ENCODE results near the gene GARNL3. TPM values are rescaled to one million over a fixed set of nuclear protein-coding genes. Genes with fewer than 3 reads are reported as not detected.

Gene GARNL3
- total and polyA plus RNA-seq, 2 donors (not counting 1 experiment from before 2014, with no cell fraction given), result 1.5 to 12.6 TPM

- CTCF ChIA-PET, result no interaction called here
- DNase-seq, result no peak
Measured at GRCh38 chr9:127384016-127384730, 119.6 kb downstream of the GARNL3 start.

More at GRCh38 chr9:127384016-127384730, 119.6 kb downstream of the GARNL3 start:
- H3K4me3 Mint-ChIP-seq, result no peak overlapping the region
- Histone ChIP-seq H3K9me3 (ENCODE audit: control extremely low read depth in 1 of 3, control insufficient read depth in 2 of 3, insufficient read depth in 1 of 3, low read length in 2 of 3) (no peaks in the 10 kb centered on the region), H3K4me1 (ENCODE audit: control insufficient read depth in 2 of 2, insufficient read depth in 2 of 2, low read length in 2 of 2) (peaks cover 0 to 2% of the 10 kb centered on the region in 2 donors), H3K4me2 (replicated peaks; ENCODE audit: low read depth, low read length, poor library complexity, severe bottlenecking) (no peak overlapping the region), H3K27ac (ENCODE audit: low read length in 2 of 2) (no peak overlapping the region), H3K27me3 (replicated peaks in 1 of 4; ENCODE audit: control extremely low read depth in 1 of 4, control insufficient read depth in 3 of 4, insufficient read depth in 4 of 4, low read length in 3 of 4) (peaks cover 0 to 27% (median 4%) of the 10 kb centered on the region in 4 experiments), H2AFZ (ENCODE audit: insufficient read depth, low read depth, low read length, poor library complexity, severe bottlenecking) (no peak overlapping the region), H3K9ac (ENCODE audit: low read length) (no peak overlapping the region), H3K36me3 (replicated peaks in 1 of 2; ENCODE audit: control extremely low read depth in 1 of 2, control insufficient read depth in 1 of 2, extremely low read depth in 1 of 2, insufficient read depth in 2 of 2, low read length in 1 of 2) (no peaks in the 10 kb centered on the region), H3K4me3 (ENCODE audit: control extremely low read depth in 1 of 5, extremely low read depth in 1 of 5, insufficient read depth in 1 of 5, low read depth in 2 of 5, low read length in 4 of 5) (no peak overlapping the region), H4K20me1 (ENCODE audit: control insufficient read depth, insufficient read depth, low read length, poor library complexity, severe bottlenecking) (no peaks in the 10 kb centered on the region), H3K79me2 (ENCODE audit: control insufficient read depth, insufficient read depth, low read length) (no peaks in the 10 kb centered on the region)
- POLR2A ChIA-PET, result no interaction called here
- no peak for ATAC-seq (ENCODE audit: low read depth)
- TF ChIP-seq EZH2 (IDR thresholded peaks at IDR 0.05; ENCODE audit: borderline replicate concordance, insufficient read depth, low read depth, low read length, poor library complexity, severe bottlenecking) (no peak), CTCF (IDR thresholded peaks at IDR 0.05) (no peak)
- intact Hi-C loops (cut with micrococcal nuclease), result no loop called here
- H3K27ac Mint-ChIP-seq, result no peak overlapping the region
- 93% methylated on average over 11 of the region's 11 CpGs for WGBS (ENCODE audit: insufficient coverage)
- no peaks in the 10 kb centered on the region for H3K9me3 Mint-ChIP-seq (ENCODE audit: insufficient read depth)
- H3K4me1 Mint-ChIP-seq, result peaks cover 4% of the 10 kb centered on the region
- peaks cover 30% of the 10 kb centered on the region for H3K27me3 Mint-ChIP-seq
